ENCODE results near the gene TNFRSF8.

The TNFRSF8 gene

GRCh38 chr1:12087797-12088314 lies 24.8 kb downstream of the TNFRSF8 start:
- DNase-seq (ENCODE audit: low read depth), result no peak
- H3K4me3 ChIP-seq (ENCODE audit: control insufficient read depth, low read depth, low read length), result no peak overlapping the region
- no peak for TF ChIP-seq CTCF (IDR thresholded peaks at IDR 0.05; ENCODE audit: control insufficient read depth, insufficient read depth, low read depth, low read length, missing control alignments)

DNA sequence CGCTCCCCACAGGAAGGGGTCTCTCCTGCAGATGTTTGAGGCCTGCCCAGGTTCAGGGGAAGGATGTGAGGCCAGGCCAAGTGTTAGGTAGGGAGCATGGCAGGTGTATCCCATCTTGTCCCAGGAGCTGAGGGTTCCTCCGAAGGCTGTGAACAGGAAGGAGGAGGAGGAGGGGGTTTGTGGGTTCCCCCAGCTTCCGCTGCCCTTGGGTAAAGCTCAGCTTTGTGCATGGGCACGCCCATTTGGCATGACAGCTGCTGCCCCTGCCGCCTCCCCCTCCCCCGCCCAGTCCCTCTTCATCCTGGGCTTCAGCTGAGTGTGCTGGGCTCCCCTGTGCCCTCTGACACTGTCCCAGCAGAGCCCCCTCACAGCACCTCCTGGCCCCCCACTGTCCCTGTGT lies 25.5 kb downstream of the TNFRSF8 start:
- H3K4me3 ChIP-seq (ENCODE audit: control insufficient read depth, low read depth, low read length), result no peak overlapping the region
- DNase-seq (ENCODE audit: low read depth), result no peak

GRCh38 chr1:12090326-12090725 lies 27.2 kb downstream of the TNFRSF8 start:
- TF ChIP-seq CTCF (IDR thresholded peaks at IDR 0.05; ENCODE audit: control insufficient read depth, insufficient read depth, low read depth, low read length, missing control alignments), result no peak
- DNase-seq (ENCODE audit: low read depth), result no peak
- H3K4me3 ChIP-seq (ENCODE audit: control insufficient read depth, low read depth, low read length), result no peak overlapping the region

More for the DNA sequence above, 25.5 kb downstream of the TNFRSF8 start:
- no peak for TF ChIP-seq CTCF (IDR thresholded peaks at IDR 0.05; ENCODE audit: control insufficient read depth, insufficient read depth, low read depth, low read length, missing control alignments)

- no peak for DNase-seq (ENCODE audit: low read depth)
- no peak overlapping the region for H3K4me3 ChIP-seq (ENCODE audit: control insufficient read depth, low read depth, low read length)
- TF ChIP-seq CTCF (IDR thresholded peaks at IDR 0.05; ENCODE audit: control insufficient read depth, insufficient read depth, low read depth, low read length, missing control alignments), result no peak
Measured at GRCh38 chr1:12091191-12091590, 28.1 kb downstream of the TNFRSF8 start.

- no peak for TF ChIP-seq CTCF (IDR thresholded peaks at IDR 0.05; ENCODE audit: control insufficient read depth, insufficient read depth, low read depth, low read length, missing control alignments)
- no peak overlapping the region for H3K4me3 ChIP-seq (ENCODE audit: control insufficient read depth, low read depth, low read length)
- no peak for DNase-seq (ENCODE audit: low read depth)
Measured at GRCh38 chr1:12094180-12094579, 31.1 kb downstream of the TNFRSF8 start.

DNA sequence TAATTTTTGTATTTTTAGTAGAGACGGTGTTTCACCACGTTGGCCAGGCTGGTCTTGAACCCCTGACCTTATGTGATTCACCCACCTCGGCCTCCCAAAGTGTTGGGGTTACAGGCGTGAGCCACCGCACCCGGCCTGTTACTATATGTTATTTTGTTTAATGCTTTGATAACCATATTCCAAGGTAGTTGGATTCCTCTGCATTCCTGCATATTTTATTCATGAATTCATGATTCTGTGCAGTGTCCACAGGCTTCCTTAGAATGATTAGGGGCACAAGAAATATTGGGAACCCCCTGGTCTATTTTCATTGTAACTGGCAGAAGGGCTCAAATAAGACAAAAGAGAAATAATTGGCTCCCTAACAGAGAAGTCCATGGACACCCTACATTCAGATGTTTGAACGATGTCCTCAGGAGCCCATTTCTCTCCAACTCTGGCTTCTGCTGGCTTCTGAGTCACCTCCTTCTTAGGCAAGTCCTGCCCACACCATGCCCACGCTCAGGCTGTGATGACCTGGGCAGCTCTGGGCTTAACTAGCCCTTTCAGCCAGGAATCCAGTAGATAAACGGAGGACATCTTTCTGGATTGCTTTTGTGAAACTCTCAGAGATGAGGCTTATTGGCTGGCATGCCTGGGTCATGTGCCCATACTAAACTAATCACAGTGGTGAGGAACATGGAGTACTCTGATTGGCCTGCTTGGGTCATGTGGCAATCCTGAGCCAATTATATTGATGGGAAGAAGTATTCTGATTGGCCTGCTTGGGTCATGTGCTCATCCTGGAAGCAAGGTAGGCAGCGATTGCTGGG lies 32.6 kb downstream of the TNFRSF8 start:
- no peak overlapping the region for H3K4me3 ChIP-seq (ENCODE audit: control insufficient read depth, low read depth, low read length)
- DNase-seq (ENCODE audit: low read depth), result peak; percentile 25
- no peak for TF ChIP-seq CTCF (IDR thresholded peaks at IDR 0.05; ENCODE audit: control insufficient read depth, insufficient read depth, low read depth, low read length, missing control alignments)

All from AG09309 (cell line).